WTC11 (cell line): ENCODE results near the gene LETM1. TPM values are rescaled to one million over a fixed set of nuclear protein-coding genes. Genes with fewer than 3 reads are reported as not detected.
"Not testable (repeated sequence)": the region's sequence is repeated elsewhere in the genome, so short reads cannot be mapped to it uniquely, and the experiment has no call there.

Experiments
- ATAC-seq: fragments of 200-7000 bp; cut with Tn5 transposase; 2 replicates; pipeline ENCODE4 v1.10.0; 2021; ENCODE audit warnings: mild to moderate bottlenecking, moderate library complexity
- CTCF ChIA-PET: fragments of 300-600 bp; sonication (Branson Sonifier 250); formaldehyde crosslinking; loops from one replicate; lab custom pipeline; 2021; ENCODE audit warnings: antibody characterized with exemption; lab: Charles Lee
- POLR2A ChIA-PET: fragments of 350-600 bp; sonication (Branson Sonifier 250); formaldehyde crosslinking; loops from one replicate; lab custom pipeline; 2021; ENCODE audit warnings: antibody characterized with exemption; lab: Charles Lee
- DNase-seq: peaks from one replicate; pipeline ENCODE4 v3.0.0; 2021; ENCODE audit warnings: low spot score
- H3K27ac Mint-ChIP-seq: 2 replicates; pipeline ENCODE4 v1.8.0; 2021; ENCODE audit warnings: mixed read lengths
- H3K27me3 Mint-ChIP-seq: 2 replicates; pipeline ENCODE4 v1.8.0; 2021; ENCODE audit warnings: low read depth, mild to moderate bottlenecking, moderate library complexity, mixed read lengths
- H3K36me3 Mint-ChIP-seq: 2 replicates; pipeline ENCODE4 v1.8.0; 2021; ENCODE audit warnings: mixed read lengths
- H3K4me1 Mint-ChIP-seq: 2 replicates; pipeline ENCODE4 v1.8.0; 2022; ENCODE audit warnings: mixed read lengths
- H3K4me3 Mint-ChIP-seq: 2 replicates; pipeline ENCODE4 v1.8.0; 2021; ENCODE audit warnings: mild to moderate bottlenecking, moderate library complexity, mixed read lengths
- H3K9me3 Mint-ChIP-seq: 2 replicates; pipeline ENCODE4 v1.8.0; 2021; ENCODE audit warnings: mixed read lengths
- ARID4B ChIP-seq: sonication (generic); formaldehyde crosslinking; IDR thresholded peaks from 2 replicates; pipeline ENCODE4 v1.8.0; 2023; ENCODE audit warnings: missing genetic modification reagents, mild to moderate bottlenecking, borderline replicate concordance
- ATF3 ChIP-seq: sonication (generic); formaldehyde crosslinking; conservative IDR thresholded peaks from 2 replicates; pipeline ENCODE4 v1.8.1; 2022; ENCODE audit warnings: mild to moderate bottlenecking, missing genetic modification reagents
- CDX4 ChIP-seq: fragments of 250-450 bp; sonication (Bioruptor Pico); IDR thresholded peaks from 2 replicates; pipeline ENCODE4 v1.9.0; 2021; ENCODE audit warnings: moderate library complexity, mild to moderate bottlenecking, inconsistent platforms, borderline replicate concordance
- ERG ChIP-seq: fragments of 250-450 bp; sonication (Bioruptor Pico); IDR thresholded peaks from 2 replicates; pipeline ENCODE4 v1.8.0; 2021; ENCODE audit warnings: mild to moderate bottlenecking
- FOXJ3 ChIP-seq: sonication (generic); formaldehyde crosslinking; IDR thresholded peaks from 2 replicates; pipeline ENCODE4 v1.9.0; 2021; ENCODE audit warnings: missing genetic modification reagents, mild to moderate bottlenecking, borderline replicate concordance
- FOXP1 ChIP-seq: sonication (generic); formaldehyde crosslinking; IDR thresholded peaks from 2 replicates; pipeline ENCODE4 v1.8.0; 2022; ENCODE audit warnings: missing genetic modification reagents, mild to moderate bottlenecking, moderate library complexity, borderline replicate concordance
- GTF2I ChIP-seq: fragments of 250-450 bp; sonication (Bioruptor Pico); conservative IDR thresholded peaks from 2 replicates; pipeline ENCODE4 v1.4.0; 2021; ENCODE audit warnings: mild to moderate bottlenecking
- JUN ChIP-seq: sonication (generic); formaldehyde crosslinking; IDR thresholded peaks from 2 replicates; pipeline ENCODE4 v1.8.0; 2023; ENCODE audit warnings: mild to moderate bottlenecking, missing genetic modification reagents
- KAT7 ChIP-seq: sonication (generic); formaldehyde crosslinking; IDR thresholded peaks from 2 replicates; pipeline ENCODE4 v1.8.1; 2023; ENCODE audit warnings: missing genetic modification reagents, mild to moderate bottlenecking, borderline replicate concordance
- NR3C1 ChIP-seq: sonication (generic); formaldehyde crosslinking; conservative IDR thresholded peaks from 2 replicates; pipeline ENCODE4 v1.8.1; 2023; ENCODE audit warnings: low read depth, mild to moderate bottlenecking, missing genetic modification reagents
- RELA ChIP-seq: sonication (generic); formaldehyde crosslinking; IDR thresholded peaks from 2 replicates; pipeline ENCODE4 v1.8.1; 2022; ENCODE audit warnings: missing genetic modification reagents, mild to moderate bottlenecking, borderline replicate concordance
- RORB ChIP-seq: fragments of 250-450 bp; sonication (Bioruptor Pico); IDR thresholded peaks from 2 replicates; pipeline ENCODE4 v1.9.0; 2021; ENCODE audit warnings: mild to moderate bottlenecking
- TCF7 ChIP-seq: sonication (generic); formaldehyde crosslinking; IDR thresholded peaks from 2 replicates; pipeline ENCODE4 v1.8.0; 2022; ENCODE audit warnings: mild to moderate bottlenecking, low read depth, missing genetic modification reagents, moderate library complexity
- TEAD1 ChIP-seq: sonication (generic); formaldehyde crosslinking; IDR thresholded peaks from 2 replicates; pipeline ENCODE4 v1.8.0; 2022; ENCODE audit warnings: mild to moderate bottlenecking, missing genetic modification reagents
- ZBTB43 ChIP-seq: sonication (generic); formaldehyde crosslinking; IDR thresholded peaks from 2 replicates; pipeline ENCODE4 v1.8.1; 2023; ENCODE audit warnings: mild to moderate bottlenecking, missing genetic modification reagents
- ZNF263 ChIP-seq: sonication (generic); formaldehyde crosslinking; IDR thresholded peaks from 2 replicates; pipeline ENCODE4 v1.8.1; 2022; ENCODE audit warnings: low read depth, mild to moderate bottlenecking, moderate library complexity, missing genetic modification reagents
- ZNF317 ChIP-seq: sonication (generic); formaldehyde crosslinking; IDR thresholded peaks from 2 replicates; pipeline ENCODE4 v1.8.1; 2023; ENCODE audit warnings: low read depth, mild to moderate bottlenecking, moderate library complexity, missing genetic modification reagents, borderline replicate concordance
- ZNF396 ChIP-seq: fragments of 250-450 bp; sonication (Bioruptor Pico); IDR thresholded peaks from 2 replicates; pipeline ENCODE4 v1.8.0; 2021; ENCODE audit warnings: mild to moderate bottlenecking, moderate library complexity, borderline replicate concordance
- total RNA-seq: library from RNA; stranded (reverse); gene quantifications from 3 replicates; pipeline ENCODE4 v1.2.3, GENCODE V29; 2021

LETM1 gene
- total RNA-seq, 1 experiment from 2014 or later = 66.7 TPM

- TF ChIP-seq CDX4 (CRISPR knock-in tag) (no peak), FOXP1 (CRISPR knock-in tag) (no peak), JUN (CRISPR knock-in tag) (no peak)
Observed at GRCh38 chr4:1837069-1837468, 18.9 kb downstream of the LETM1 start (continued).

- Mint-ChIP-seq H3K27ac (no peak overlapping the region), H3K27me3 (no peaks in the 10 kb centered on the region), H3K4me3 (no peak overlapping the region), H3K4me1 (no peaks in the 10 kb centered on the region), H3K36me3 (peaks cover 42% of the 10 kb centered on the region), H3K9me3 (no peaks in the 10 kb centered on the region)
- no peak for ATAC-seq
- DNase-seq = no peak
- ChIA-PET CTCF (no interaction called here), POLR2A (no interaction called here)
- TF ChIP-seq ZNF263 (CRISPR knock-in tag) = no peak
- no peak for TF ChIP-seq FOXJ3 (CRISPR knock-in tag)
- TF ChIP-seq GTF2I = no peak
- TF ChIP-seq CDX4 (CRISPR knock-in tag) = no peak
- no peak for TF ChIP-seq RORB (CRISPR knock-in tag)
- TF ChIP-seq NR3C1 (CRISPR knock-in tag) = no peak
- TF ChIP-seq ARID4B (CRISPR knock-in tag) = no peak
- no peak for TF ChIP-seq ERG (CRISPR knock-in tag)
Observed at GRCh38 chr4:1836650-1837049, 19.3 kb downstream of the LETM1 start.

GRCh38 chr4:1835836-1836235 lies 20.1 kb downstream of the LETM1 start:
- CTCF ChIA-PET = interaction anchor here (0.9 to 1.1 kb wide), 3 partner anchors 26 to 87 kb away, joined by 3 to 4 read pairs (median 3); no protein-coding TSS in a partner anchor
- H3K27me3 Mint-ChIP-seq, H3K4me1 Mint-ChIP-seq, DNase-seq, H3K9me3 Mint-ChIP-seq, POLR2A ChIA-PET, H3K27ac Mint-ChIP-seq, H3K4me3 Mint-ChIP-seq, ATAC-seq: not testable (repeated sequence)
- H3K36me3 Mint-ChIP-seq = peaks cover 46% of the 10 kb centered on the region

- ChIA-PET POLR2A (no interaction called here), CTCF (interaction anchor here (1.3 kb wide), 1 partner anchor 86 kb away, joined by 3 read pairs; no protein-coding TSS in a partner anchor)
- ATAC-seq (no peak), DNase-seq (no peak)
- H3K4me1 Mint-ChIP-seq = peaks cover 10% of the 10 kb centered on the region
- peaks cover 3% of the 10 kb centered on the region for H3K27me3 Mint-ChIP-seq
- H3K36me3 Mint-ChIP-seq = peaks cover 51% of the 10 kb centered on the region
- H3K27ac Mint-ChIP-seq = peak overlapping the region; percentile 51; the same call in 1 of the 2 replicates
- H3K4me3 Mint-ChIP-seq = no peak overlapping the region
- H3K9me3 Mint-ChIP-seq = peaks cover 10% of the 10 kb centered on the region
- TF ChIP-seq RELA (CRISPR knock-in tag) (no peak), CDX4 (CRISPR knock-in tag) (no peak), TCF7 (CRISPR knock-in tag) (no peak), FOXJ3 (CRISPR knock-in tag) (no peak), TEAD1 (CRISPR knock-in tag) (no peak), ZNF317 (CRISPR knock-in tag) (no peak), ATF3 (CRISPR knock-in tag) (no peak), KAT7 (no peak), ZBTB43 (CRISPR knock-in tag) (no peak), ZNF396 (CRISPR knock-in tag) (no peak)
Observed at GRCh38 chr4:1834047-1834775, 21.7 kb downstream of the LETM1 start.
